Epithelial cell of esophagus (primary cell): ENCODE measurements around the gene ELL2.

Source experiments
- DNase-seq: peaks from one replicate; pipeline ENCODE4 v3.0.0; 2010; ENCODE audit warnings: low read depth
- H3K4me3 ChIP-seq: 2 replicates; pipeline ENCODE4 v1.5.1; 2011; ENCODE audit warnings: mild to moderate bottlenecking, low read length, control low read depth
- TF ChIP-seq, protein P1 (sequence below): IDR thresholded peaks from 2 replicates; pipeline ENCODE4 v1.5.1; 2011; ENCODE audit warnings: low read depth, mild to moderate bottlenecking, low read length, control low read depth, inconsistent platforms; ENCODE audit not compliant: insufficient read depth; ENCODE audit errors: missing control alignments

Gene ELL2

DNA sequence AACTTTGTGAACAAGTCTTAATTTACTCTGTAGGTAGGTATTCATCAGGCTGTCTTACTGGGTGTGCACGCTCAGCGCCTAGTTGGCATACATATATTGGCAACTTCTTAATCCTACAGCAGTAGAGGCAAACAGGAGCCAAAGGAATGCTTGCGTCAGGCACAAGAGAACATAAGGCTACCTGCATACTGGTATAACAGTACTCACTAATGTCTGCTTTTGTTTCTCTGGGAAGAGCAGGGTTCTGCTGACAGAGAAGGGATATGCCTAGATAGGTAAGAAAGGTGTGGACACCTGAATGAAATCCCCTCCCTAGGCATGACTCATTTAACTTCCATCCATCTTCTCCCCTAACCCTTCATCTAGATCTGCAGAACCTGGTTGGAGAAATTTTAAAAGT is 40.1 kb downstream of the ELL2 start:
- TF ChIP-seq, protein P1, sequence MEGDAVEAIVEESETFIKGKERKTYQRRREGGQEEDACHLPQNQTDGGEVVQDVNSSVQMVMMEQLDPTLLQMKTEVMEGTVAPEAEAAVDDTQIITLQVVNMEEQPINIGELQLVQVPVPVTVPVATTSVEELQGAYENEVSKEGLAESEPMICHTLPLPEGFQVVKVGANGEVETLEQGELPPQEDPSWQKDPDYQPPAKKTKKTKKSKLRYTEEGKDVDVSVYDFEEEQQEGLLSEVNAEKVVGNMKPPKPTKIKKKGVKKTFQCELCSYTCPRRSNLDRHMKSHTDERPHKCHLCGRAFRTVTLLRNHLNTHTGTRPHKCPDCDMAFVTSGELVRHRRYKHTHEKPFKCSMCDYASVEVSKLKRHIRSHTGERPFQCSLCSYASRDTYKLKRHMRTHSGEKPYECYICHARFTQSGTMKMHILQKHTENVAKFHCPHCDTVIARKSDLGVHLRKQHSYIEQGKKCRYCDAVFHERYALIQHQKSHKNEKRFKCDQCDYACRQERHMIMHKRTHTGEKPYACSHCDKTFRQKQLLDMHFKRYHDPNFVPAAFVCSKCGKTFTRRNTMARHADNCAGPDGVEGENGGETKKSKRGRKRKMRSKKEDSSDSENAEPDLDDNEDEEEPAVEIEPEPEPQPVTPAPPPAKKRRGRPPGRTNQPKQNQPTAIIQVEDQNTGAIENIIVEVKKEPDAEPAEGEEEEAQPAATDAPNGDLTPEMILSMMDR: no peak
- peak; percentile 39 for DNase-seq
- no peak overlapping the region for H3K4me3 ChIP-seq

DNA sequence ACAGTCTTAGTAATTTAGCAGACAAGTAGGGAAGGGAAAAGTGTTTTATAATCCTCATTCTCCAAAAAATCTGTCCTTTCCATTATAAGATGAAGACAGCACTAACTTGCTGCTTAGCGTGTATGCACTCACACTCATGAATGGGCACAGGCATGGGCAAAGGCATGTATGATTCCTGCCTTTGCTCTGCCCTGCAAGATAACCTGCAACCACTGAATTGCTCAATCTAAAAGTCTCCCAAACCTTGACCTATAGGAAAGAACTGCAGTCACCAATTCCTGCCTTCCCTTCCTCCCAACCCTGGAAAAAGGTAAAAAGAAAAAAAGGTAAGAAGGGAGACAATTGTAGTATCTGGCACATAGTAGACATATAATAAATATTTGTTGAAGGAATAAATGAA is 40.8 kb downstream of the ELL2 start:
- TF ChIP-seq, protein P1: no peak
- no peak overlapping the region for H3K4me3 ChIP-seq
- peak; percentile 35 for DNase-seq

DNA sequence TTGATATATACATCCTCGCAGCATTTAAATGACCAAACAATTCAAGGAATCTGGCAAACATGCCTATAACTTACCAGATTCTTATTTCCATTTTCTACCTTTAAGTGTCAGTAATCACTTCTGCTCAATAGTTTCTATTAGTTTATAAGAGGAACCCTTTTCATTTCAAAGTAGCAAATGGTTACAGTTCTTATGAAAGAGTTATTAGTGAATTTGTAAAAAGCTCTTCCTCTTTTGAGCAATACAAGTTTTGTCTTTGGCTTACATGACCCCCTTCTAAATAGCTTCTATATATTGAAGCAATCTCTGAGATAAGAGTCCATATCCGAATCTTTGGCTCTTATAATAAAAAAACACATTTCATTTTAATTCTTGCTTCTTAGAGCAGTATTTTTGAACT is 42.0 kb downstream of the ELL2 start:
- DNase-seq: no peak
- TF ChIP-seq, protein P1: no peak

DNA sequence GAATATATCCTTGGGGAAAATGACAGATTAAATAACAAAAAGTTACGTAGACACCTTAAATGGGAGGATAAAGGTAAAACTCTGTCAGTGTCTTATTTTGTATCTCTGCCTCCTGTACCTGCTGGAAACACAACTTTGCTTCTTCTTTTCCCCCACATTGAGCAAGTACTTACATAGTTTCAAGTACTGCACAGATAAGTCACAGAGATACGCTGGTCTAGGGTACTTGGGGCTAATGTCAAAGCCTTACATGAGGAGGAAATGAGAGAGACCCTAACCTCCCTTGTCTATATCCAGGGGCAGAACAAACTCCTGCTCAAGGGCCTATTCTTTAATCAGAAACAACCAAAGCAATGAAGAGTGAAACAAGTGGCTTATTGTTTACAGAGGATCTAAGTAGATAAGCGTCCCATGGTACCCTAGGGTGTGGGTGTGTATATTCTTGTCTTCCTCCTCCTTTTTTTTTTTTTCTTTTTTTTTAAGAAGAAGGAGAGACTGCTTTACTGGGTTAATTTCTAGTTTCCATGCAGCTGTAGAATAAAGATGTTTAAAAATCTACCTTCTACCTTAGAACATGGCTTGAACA is 43.1 kb downstream of the ELL2 start:
- H3K4me3 ChIP-seq: no peak overlapping the region
- no peak for DNase-seq
- TF ChIP-seq, protein P1: no peak

More for the DNA sequence above, 42.0 kb downstream of the ELL2 start:
- no peak overlapping the region for H3K4me3 ChIP-seq

DNA sequence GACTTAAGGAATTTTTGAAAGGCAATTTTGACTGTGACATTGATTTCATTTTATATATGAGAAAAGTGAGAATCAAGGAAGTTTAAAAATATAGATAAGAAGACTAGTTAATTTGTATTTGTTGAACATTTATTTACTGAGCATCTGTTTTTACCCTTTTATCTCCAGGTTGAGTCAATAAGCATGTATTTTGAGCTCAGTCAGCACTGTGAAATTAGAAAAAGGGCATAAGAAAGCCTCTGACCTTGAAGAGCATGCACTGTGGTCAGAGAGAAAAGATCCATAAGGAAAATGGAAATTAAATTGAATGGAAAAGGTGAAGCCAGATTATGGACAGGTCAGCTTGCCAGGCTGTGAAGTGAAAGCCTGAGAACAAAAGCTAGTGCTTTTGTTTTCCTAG is 44.4 kb downstream of the ELL2 start:
- DNase-seq: no peak
- TF ChIP-seq, protein P1: no peak
- no peak overlapping the region for H3K4me3 ChIP-seq

DNA sequence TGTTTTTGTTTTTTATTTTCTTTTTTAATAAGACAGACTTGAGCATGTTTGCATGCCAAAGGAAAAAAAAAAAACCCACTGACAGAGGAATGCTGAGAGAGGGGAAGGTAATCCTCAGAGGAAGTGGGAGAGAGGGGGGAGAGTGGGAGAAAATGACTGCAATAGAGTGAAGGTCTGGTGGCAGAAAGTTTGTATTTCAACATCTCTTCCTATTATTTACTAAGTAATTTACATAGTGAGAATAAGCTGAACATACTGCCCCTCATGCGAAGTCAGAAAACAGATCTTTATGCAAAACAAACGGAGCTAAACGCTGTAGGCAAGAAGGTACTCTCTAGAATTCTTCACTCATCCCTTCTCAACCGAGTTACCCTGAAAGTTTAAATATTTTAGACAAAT is 45.0 kb downstream of the ELL2 start:
- H3K4me3 ChIP-seq: no peak overlapping the region
- TF ChIP-seq, protein P1: no peak
- no peak for DNase-seq

DNA sequence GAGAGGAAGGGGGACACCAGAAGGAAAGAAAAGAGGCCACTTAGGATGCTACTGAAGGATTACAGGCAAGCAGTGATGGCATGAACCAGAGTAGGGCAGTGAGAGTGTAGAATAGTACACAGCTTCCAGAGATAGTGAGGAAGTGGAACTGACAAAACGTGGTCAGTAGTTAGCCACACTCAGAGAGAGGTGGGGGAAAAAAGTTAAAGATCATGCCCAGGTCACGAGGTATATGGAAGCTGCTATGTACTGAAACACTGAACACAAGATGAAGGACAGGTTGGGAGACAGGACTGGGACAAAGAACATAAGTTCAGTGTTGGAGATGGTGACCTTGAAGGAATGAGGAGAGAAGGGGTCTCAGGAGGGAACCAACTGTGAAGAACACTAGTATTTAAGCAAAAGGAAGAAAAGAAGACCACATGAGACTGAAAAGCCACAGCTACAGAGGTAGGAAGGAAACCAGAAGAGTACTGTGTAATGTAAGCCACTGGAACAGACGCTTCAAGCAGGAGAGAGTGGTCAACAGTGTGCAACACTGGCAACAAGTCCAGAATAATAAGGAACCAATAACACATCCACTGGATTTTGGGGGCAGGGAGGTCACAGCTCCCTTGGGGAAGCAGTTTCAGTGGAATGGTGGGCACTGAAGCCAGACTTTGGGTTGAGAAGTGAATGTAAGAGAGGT is 45.5 kb downstream of the ELL2 start:
- DNase-seq: no peak
- H3K4me3 ChIP-seq: no peak overlapping the region
- TF ChIP-seq, protein P1: no peak
